ENCODE measurements around the gene CLDN25.

GRCh38 chr11:113778111-113778910 lies 1.3 kb upstream of the CLDN25 start:
- TF ChIP-seq CTCF (IDR thresholded peaks at IDR 0.05; ENCODE audit: insufficient read depth, low read depth, low read length) (no peak), EZH2 (IDR thresholded peaks at IDR 0.05; ENCODE audit: insufficient read depth, low read length) (no peak)

All from astrocyte (in vitro differentiated cells and primary cell).